Measurements from ENCODE around the gene NETO1. TPM values are rescaled to one million over a fixed set of nuclear protein-coding genes. Genes with fewer than 3 reads are reported as not detected.

NETO1 gene
- total RNA-seq, 6 experiments from 2014 or later, result not detected

GRCh38 chr18:72843743-72844142 lies 24.0 kb downstream of the NETO1 start:
- Mint-ChIP-seq H3K27ac (no peak overlapping the region), H3K9me3 (no peaks in the 10 kb centered on the region; the same call in 1 of the 2 replicates), H3K27me3 (ENCODE audit: insufficient read depth) (no peaks in the 10 kb centered on the region), H3K36me3 (ENCODE audit: low read depth) (no peaks in the 10 kb centered on the region), H3K4me1 (ENCODE audit: low read depth) (no peaks in the 10 kb centered on the region), H3K4me3 (no peak overlapping the region)
- no peak for DNase-seq
- no peak for TF ChIP-seq CTCF (IDR thresholded peaks at IDR 0.05)

DNA sequence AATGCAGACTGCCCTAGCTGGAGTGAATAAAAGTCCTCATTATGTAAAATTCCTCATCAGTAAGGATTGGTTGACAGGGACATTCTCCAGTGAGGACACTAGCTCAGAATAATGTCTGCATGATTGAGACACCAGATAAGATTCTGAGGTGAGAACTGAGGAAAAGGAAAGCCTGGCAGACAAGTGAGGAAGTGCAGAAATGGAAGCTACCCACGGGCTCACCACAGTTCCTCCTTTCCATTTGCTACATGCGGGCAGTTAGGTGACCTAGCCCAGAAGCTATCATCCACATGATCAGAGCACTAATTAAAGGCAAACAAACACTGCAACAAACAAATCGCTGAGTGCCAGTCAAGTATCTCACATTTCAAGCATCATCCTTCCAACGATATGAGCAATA lies 27.7 kb downstream of the NETO1 start:
- no peaks in the 10 kb centered on the region for H3K4me1 Mint-ChIP-seq (ENCODE audit: low read depth)
- H3K36me3 Mint-ChIP-seq (ENCODE audit: low read depth), result no peaks in the 10 kb centered on the region
- H3K4me3 Mint-ChIP-seq, result no peak overlapping the region
- DNase-seq, result no peak
- no peaks in the 10 kb centered on the region; the same call in 1 of the 2 replicates for H3K27me3 Mint-ChIP-seq (ENCODE audit: insufficient read depth)
- H3K27ac Mint-ChIP-seq, result no peak overlapping the region
- TF ChIP-seq CTCF (IDR thresholded peaks at IDR 0.05), result no peak
- H3K9me3 Mint-ChIP-seq, result no peaks in the 10 kb centered on the region; the same call in 1 of the 2 replicates

DNA sequence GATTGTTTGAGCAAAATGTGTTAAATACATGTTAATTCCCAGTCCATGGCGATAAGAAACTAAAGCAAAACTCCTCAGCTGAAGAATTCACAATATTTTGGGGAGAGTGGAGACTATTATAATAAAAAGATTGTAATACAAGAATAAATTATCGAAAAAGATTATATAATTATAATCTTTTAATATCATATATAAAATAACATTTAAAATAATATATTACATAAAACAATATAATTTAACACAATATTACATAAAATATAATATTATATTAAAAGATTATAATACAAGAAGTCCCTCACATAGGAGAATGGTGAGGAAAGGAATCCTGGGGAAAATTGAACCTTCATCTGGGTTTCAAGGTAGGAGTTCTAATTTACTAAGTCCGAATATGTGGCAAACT lies 33.1 kb downstream of the NETO1 start:
- Mint-ChIP-seq H3K36me3 (ENCODE audit: low read depth) (no peaks in the 10 kb centered on the region), H3K9me3 (no peaks in the 10 kb centered on the region), H3K27ac (no peak overlapping the region), H3K27me3 (ENCODE audit: insufficient read depth) (peaks cover 2% of the 10 kb centered on the region; the same call in 1 of the 2 replicates), H3K4me3 (no peak overlapping the region), H3K4me1 (ENCODE audit: low read depth) (peaks cover 11% of the 10 kb centered on the region; the same call in 1 of the 2 replicates)
- no peak for DNase-seq
- no peak for TF ChIP-seq CTCF (IDR thresholded peaks at IDR 0.05)

- Mint-ChIP-seq H3K36me3 (ENCODE audit: low read depth) (no peaks in the 10 kb centered on the region), H3K4me1 (ENCODE audit: low read depth) (peaks cover 11% of the 10 kb centered on the region; the same call in 1 of the 2 replicates), H3K4me3 (no peak overlapping the region), H3K9me3 (no peaks in the 10 kb centered on the region), H3K27me3 (ENCODE audit: insufficient read depth) (peaks cover 2% of the 10 kb centered on the region; the same call in 1 of the 2 replicates), H3K27ac (no peak overlapping the region; the same call in 1 of the 2 replicates)
- TF ChIP-seq CTCF (IDR thresholded peaks at IDR 0.05), result no peak
- DNase-seq, result no peak
These were observed 34.3 kb downstream of the NETO1 start for GRCh38 chr18:72833471-72833870.

DNA sequence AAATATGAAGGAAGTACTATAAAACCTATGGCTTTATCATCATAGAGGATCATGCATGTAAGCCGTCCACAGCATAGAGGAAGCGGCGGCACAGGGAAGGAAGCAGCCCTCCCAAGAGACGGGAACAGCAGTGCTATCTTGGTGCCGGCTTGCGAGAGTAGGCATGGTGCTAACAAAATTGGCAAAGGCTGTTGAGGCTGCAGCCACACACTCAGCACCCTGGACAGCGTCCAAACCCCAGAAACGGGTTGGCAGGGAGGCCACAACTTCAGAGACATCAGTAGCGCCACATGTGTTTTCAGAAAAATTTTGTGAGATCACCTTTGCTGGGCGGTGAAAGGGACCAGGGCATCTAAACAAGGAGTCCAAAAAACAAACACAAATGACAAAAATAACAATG lies 37.7 kb downstream of the NETO1 start:
- DNase-seq, result no peak
- H3K4me3 Mint-ChIP-seq, result no peak overlapping the region
- TF ChIP-seq CTCF (IDR thresholded peaks at IDR 0.05), result no peak
- no peaks in the 10 kb centered on the region for H3K9me3 Mint-ChIP-seq
- peaks cover 11% of the 10 kb centered on the region; the same call in 1 of the 2 replicates for H3K4me1 Mint-ChIP-seq (ENCODE audit: low read depth)
- peaks cover 2% of the 10 kb centered on the region; the same call in 1 of the 2 replicates for H3K27me3 Mint-ChIP-seq (ENCODE audit: insufficient read depth)
- H3K27ac Mint-ChIP-seq, result no peak overlapping the region
- H3K36me3 Mint-ChIP-seq (ENCODE audit: low read depth), result no peaks in the 10 kb centered on the region

GRCh38 chr18:72828601-72829000 lies 39.2 kb downstream of the NETO1 start:
- no peak for DNase-seq
- no peak overlapping the region for H3K4me3 Mint-ChIP-seq
- no peaks in the 10 kb centered on the region for H3K9me3 Mint-ChIP-seq
- peaks cover 6% of the 10 kb centered on the region; the same call in 1 of the 2 replicates for H3K4me1 Mint-ChIP-seq (ENCODE audit: low read depth)
- no peak for TF ChIP-seq CTCF (IDR thresholded peaks at IDR 0.05)
- no peaks in the 10 kb centered on the region for H3K36me3 Mint-ChIP-seq (ENCODE audit: low read depth)
- H3K27me3 Mint-ChIP-seq (ENCODE audit: insufficient read depth), result peaks cover 2% of the 10 kb centered on the region; the same call in 1 of the 2 replicates
- no peak overlapping the region for H3K27ac Mint-ChIP-seq

Measured in HFFc6 (cell line).